Lung (tissue), 12 donors: ENCODE measurements around the gene CTU2. TPM values are rescaled to one million over a fixed set of nuclear protein-coding genes. Genes with fewer than 3 reads are reported as not detected.

ENCODE experiments used
- ATAC-seq: fragments of 200-7000 bp; cut with Tn5 transposase; one replicate; pipeline ENCODE4 v1.9.1; 2020; ENCODE audit warnings: moderate number of reproducible peaks; ENCODE audit not compliant: insufficient read depth, low FRiP score
- DNase-seq, 3 donors: peaks; one replicate each; pipeline ENCODE4 v3.0.0-alpha.2; 2013 to 2017
- H3K27ac ChIP-seq, 2 donors: one replicate each; pipeline ENCODE4 v1.5.1; 2013; ENCODE audit warnings: mild to moderate bottlenecking in 2 of 2, moderate library complexity in 2 of 2, control low read depth in 1 of 2, inconsistent platforms in 1 of 2, low read depth in 1 of 2, low read length in 1 of 2
- H3K27me3 ChIP-seq, 3 donors: one replicate each; pipeline ENCODE4 v1.5.1; 2013; ENCODE audit warnings: low read length in 2 of 3; ENCODE audit not compliant: control insufficient read depth in 3 of 3, insufficient read depth in 3 of 3
- H3K36me3 ChIP-seq, 4 donors: one replicate each; pipeline ENCODE4 v1.5.1; 2013; ENCODE audit warnings: low read length in 4 of 4, mild to moderate bottlenecking in 1 of 4, moderate library complexity in 1 of 4; ENCODE audit not compliant: control insufficient read depth in 4 of 4, insufficient read depth in 4 of 4
- H3K4me1 ChIP-seq, 5 donors: one replicate each; pipeline ENCODE4 v1.5.1; 2013; ENCODE audit warnings: low read length in 5 of 5, mild to moderate bottlenecking in 2 of 5, moderate library complexity in 1 of 5; ENCODE audit not compliant: control insufficient read depth in 5 of 5, insufficient read depth in 5 of 5
- H3K4me3 ChIP-seq: one replicate; pipeline ENCODE4 v1.5.1; 2013; ENCODE audit warnings: mild to moderate bottlenecking, control low read depth, moderate library complexity
- H3K9ac ChIP-seq, 2 donors: one replicate each; pipeline ENCODE4 v1.5.1; 2013; ENCODE audit warnings: low read length in 2 of 2, control low read depth in 1 of 2; ENCODE audit not compliant: insufficient read depth in 1 of 2
- H3K9me3 ChIP-seq, 4 donors: one replicate each; pipeline ENCODE4 v1.5.1; 2013; ENCODE audit warnings: low read length in 3 of 4, mild to moderate bottlenecking in 1 of 4, moderate library complexity in 1 of 4; ENCODE audit not compliant: control insufficient read depth in 4 of 4, insufficient read depth in 3 of 4
- WGBS, 2 donors: extraction: QIAGEN DNeasy Blood & Tissue Kit; methylation state at CpG; one replicate each; pipeline ENCODE4 v1.1.7; 2013; 5-methylcytosine and 5-hydroxymethylcytosine counted together
- polyA plus RNA-seq, 2 donors: library from polyadenylated mRNA; stranded (reverse); fragments of 200-250 nt; gene quantifications; one replicate each; pipeline ENCODE4 v1.2.1, GENCODE V29; 2013
- total RNA-seq, 2 donors: library from RNA; depleted of rRNA in 1 of 2; stranded (reverse); fragments of >200 nt in 1 of 2; gene quantifications; one replicate each; pipeline ENCODE4 v1.2.1, GENCODE V29; 2014 to 2021
- TF ChIP-seq, protein P1 (sequence below): IDR thresholded peaks from 2 replicates; pipeline ENCODE4 v1.5.1; 2012; ENCODE audit warnings: mild to moderate bottlenecking; ENCODE audit errors: control extremely low read depth, extremely low read depth
- donor health status: control.
- donor health status: control.
- donor health status: Bipolar disorder and iron deficiency.
- donor health status: healthy.
- donor health status: DM: yes; HTN: yes; CAD: no.

Gene CTU2
- total and polyA plus RNA-seq, 4 donors = 5.7 to 23.4 (median 18.3) TPM

DNA sequence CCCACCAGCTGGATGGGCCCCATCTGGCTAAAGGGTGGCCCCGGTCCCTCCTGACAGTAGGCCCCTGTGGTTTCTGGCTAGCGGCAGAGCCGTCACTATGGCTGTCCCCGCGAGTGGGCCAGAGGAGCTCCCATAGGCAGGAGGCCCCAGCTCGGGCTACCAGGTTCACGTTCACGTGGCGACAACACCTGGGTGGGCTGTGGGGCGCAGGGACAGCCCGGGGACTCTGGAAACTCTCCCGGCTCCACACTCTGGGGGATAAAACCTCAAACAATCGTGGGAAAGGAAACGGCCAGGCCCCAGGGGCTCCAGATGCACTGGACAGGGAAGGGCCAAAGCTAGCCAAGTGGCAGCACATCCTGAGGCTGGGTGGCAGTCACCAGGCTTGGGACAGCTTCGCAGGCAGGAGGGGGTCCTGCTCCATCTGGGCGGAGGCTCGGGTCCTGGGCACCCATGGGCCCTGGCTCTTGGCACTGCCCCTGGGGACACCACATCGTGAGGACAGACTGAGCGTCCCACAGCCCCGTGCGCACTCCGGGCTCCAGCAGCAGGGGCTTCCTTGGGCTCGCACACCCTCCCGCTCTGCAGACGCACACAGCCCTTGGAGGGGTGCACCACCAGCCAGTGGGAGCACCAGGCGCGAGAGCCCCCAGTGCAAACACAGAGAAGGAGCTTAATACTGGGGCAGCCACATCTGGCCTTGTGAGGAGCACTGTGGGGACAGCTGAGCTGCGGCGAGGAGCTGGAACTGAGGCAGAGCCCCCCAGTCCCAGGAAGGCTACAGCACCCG lies 4.5 kb upstream of the CTU2 start:
- no peak for DNase-seq
- H3K27ac ChIP-seq = peak overlapping the region; percentile 5 to 86
- no peak for ATAC-seq
- H3K36me3 ChIP-seq = peaks cover 0 to 33% (median 4%) of the 10 kb centered on the region in 4 donors
- H3K4me3 ChIP-seq = no peak overlapping the region
- 48 to 60% methylated on average over 30 of the region's 30 CpGs for WGBS, 2 donors
- TF ChIP-seq, protein P1, sequence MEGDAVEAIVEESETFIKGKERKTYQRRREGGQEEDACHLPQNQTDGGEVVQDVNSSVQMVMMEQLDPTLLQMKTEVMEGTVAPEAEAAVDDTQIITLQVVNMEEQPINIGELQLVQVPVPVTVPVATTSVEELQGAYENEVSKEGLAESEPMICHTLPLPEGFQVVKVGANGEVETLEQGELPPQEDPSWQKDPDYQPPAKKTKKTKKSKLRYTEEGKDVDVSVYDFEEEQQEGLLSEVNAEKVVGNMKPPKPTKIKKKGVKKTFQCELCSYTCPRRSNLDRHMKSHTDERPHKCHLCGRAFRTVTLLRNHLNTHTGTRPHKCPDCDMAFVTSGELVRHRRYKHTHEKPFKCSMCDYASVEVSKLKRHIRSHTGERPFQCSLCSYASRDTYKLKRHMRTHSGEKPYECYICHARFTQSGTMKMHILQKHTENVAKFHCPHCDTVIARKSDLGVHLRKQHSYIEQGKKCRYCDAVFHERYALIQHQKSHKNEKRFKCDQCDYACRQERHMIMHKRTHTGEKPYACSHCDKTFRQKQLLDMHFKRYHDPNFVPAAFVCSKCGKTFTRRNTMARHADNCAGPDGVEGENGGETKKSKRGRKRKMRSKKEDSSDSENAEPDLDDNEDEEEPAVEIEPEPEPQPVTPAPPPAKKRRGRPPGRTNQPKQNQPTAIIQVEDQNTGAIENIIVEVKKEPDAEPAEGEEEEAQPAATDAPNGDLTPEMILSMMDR = no peak
- H3K27me3 ChIP-seq = no peaks in the 10 kb centered on the region
- H3K4me1 ChIP-seq = peaks cover 0 to 33% (median 5%) of the 10 kb centered on the region in 5 donors
- no peaks in the 10 kb centered on the region for H3K9me3 ChIP-seq
- H3K9ac ChIP-seq = no peak overlapping the region

DNA sequence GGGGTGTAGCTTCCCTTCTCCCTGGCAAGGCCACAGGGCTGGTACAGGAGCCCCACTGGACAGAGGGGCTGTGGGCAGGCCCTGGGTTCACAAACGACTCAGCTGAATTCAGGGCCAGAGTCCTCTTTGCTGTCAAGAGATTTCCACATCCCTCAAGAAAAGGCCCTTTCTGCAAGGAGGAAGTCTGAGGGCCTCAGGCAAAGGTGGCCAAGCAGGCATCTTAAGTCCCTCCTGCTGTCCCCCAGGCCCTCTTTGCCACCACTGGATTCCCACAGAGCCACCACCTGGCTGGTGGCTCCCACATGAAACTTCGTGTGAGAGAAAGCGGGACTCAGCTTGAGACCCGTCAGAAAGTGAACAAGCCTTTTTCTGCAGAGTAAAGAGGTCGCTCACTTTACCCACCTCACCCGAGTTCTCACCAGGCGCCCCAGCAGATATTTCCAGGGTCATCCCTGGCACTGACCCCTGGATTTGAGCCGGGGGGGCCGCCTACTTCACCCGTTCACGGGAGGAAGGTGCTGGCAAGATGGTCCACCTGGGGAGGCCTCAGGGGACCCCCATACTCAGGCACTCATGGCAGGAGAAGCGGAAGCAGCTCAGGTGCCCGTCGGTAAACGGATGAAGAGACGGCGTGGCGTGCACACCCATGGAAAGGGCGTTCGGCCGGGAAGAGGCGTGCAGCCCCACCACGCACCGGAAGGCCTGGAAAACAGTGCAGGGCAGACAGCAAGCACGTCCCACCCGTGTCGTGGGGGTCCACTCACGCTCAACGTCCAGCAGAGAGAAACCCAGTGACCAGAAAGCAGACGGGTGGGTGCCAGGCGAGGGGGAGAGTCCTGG lies 3.7 kb upstream of the CTU2 start:
- no peak overlapping the region for H3K9ac ChIP-seq
- peaks cover 0 to 38% (median 5%) of the 10 kb centered on the region in 5 donors for H3K4me1 ChIP-seq
- 48 to 69% methylated on average over 30 to 31 of the region's 31 CpGs for WGBS, 2 donors
- no peak overlapping the region for H3K4me3 ChIP-seq
- DNase-seq = no peak
- TF ChIP-seq, protein P1 = no peak
- ATAC-seq = no peak
- peaks cover 0 to 26% (median 4%) of the 10 kb centered on the region in 4 donors for H3K36me3 ChIP-seq
- H3K9me3 ChIP-seq = no peaks in the 10 kb centered on the region
- no peaks in the 10 kb centered on the region for H3K27me3 ChIP-seq
- peak overlapping the region in 1 of 2 donors; percentile 92 for H3K27ac ChIP-seq

DNA sequence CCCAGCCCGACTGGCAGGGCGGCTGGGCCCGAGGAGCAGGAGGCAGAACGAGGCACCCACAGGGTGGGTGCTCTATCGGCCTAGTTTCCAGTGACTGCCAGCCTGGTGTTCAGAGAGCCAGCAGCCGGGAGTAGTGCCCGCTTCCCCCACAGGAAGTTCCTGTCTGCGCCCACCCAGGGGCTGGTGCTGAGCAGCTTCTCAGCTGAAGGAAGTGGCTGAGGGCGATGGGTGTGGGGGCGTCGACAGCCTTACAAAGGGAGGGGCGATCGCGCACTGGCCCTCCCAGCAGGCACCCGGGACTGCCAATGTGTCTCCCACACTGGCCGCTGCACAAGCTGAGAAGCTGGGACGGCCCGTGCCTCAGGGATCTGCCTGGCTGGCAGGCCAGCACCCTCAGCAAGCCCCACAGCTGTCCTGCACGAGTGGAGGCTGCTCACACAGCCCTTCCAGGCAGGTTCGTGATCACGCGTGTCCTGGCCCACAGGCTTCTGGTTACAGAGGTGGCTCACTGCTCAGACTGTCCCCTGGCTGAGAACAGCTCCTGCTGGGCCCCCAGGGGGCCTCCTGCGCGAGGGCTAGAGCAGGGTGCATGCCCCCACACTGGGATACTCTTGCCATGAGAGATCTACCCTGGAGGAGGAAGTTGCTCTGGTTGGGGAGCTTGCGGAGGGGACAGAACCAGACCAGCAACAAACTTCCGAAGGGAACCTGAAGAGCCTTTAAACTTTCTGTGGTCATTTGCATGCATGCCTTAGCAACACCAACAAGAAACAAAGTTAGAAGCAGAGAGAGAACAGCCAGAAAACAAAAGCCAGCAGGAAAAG lies 2.6 kb upstream of the CTU2 start:
- no peak overlapping the region for H3K9ac ChIP-seq
- TF ChIP-seq, protein P1 = no peak
- ATAC-seq (no peak), DNase-seq (no peak)
- no peak overlapping the region for H3K4me3 ChIP-seq
- H3K27ac ChIP-seq = peak overlapping the region in 1 of 2 donors; percentile 92
- H3K4me1 ChIP-seq = peaks cover 0 to 42% (median 5%) of the 10 kb centered on the region in 5 donors
- H3K36me3 ChIP-seq = peaks cover 0 to 15% (median 4%) of the 10 kb centered on the region in 4 donors
- H3K27me3 ChIP-seq = no peaks in the 10 kb centered on the region
- WGBS, 2 donors = 18 to 45% methylated on average over 26 of the region's 26 CpGs
- H3K9me3 ChIP-seq = no peaks in the 10 kb centered on the region
